Measurements from ENCODE around the gene PDGFD.

The PDGFD gene

DNA sequence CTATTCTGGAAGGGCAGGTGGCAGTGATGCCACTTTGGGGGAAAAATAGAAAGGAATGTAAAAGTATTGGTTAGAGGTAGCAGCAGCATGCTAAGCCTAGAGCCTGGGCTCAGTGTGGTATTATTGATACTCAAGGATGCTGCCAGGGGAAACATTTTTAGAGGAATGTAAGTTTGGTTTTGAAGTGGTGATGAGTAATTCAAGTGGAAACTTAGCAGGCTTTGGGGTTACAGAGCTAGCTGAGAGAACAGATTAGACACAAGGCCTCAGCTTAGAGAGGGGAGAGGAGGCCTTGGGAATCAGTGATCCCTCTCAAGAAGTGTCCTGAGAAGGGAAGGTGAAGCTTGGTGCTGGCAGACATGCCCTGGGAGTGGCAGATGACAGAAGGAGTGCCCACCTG lies 160.5 kb downstream of the PDGFD start:
- H3K4me3 ChIP-seq (replicated peaks in 1 of 2; ENCODE audit: low read depth in 2 of 2, low read length in 2 of 2) = no peak overlapping the region
- peak; percentile 10 to 43 for DNase-seq (ENCODE audit: low read depth in 2 of 2)
- TF ChIP-seq CTCF (IDR thresholded peaks at IDR 0.05; ENCODE audit: low read depth, low read length) = no peak

- no peak overlapping the region for H3K4me3 ChIP-seq (replicated peaks in 1 of 2; ENCODE audit: low read depth in 2 of 2, low read length in 2 of 2)
- peak; percentile 43 to 59 for DNase-seq (ENCODE audit: low read depth in 2 of 2)
- no peak for TF ChIP-seq CTCF (IDR thresholded peaks at IDR 0.05; ENCODE audit: low read depth, low read length)
These were observed 162.3 kb downstream of the PDGFD start for GRCh38 chr11:104001561-104002056.

- TF ChIP-seq CTCF (IDR thresholded peaks at IDR 0.05; ENCODE audit: low read depth, low read length) = no peak
- DNase-seq (ENCODE audit: low read depth in 2 of 2) = peak; percentile 23 to 92
- H3K4me3 ChIP-seq (replicated peaks in 1 of 2; ENCODE audit: low read depth in 2 of 2, low read length in 2 of 2) = no peak overlapping the region
These were observed 163.1 kb downstream of the PDGFD start for GRCh38 chr11:104000798-104001197.

GRCh38 chr11:103998826-103999508 lies 165.0 kb downstream of the PDGFD start:
- no peak for DNase-seq (ENCODE audit: low read depth in 2 of 2)
- TF ChIP-seq CTCF (IDR thresholded peaks at IDR 0.05; ENCODE audit: low read depth, low read length) = no peak
- H3K4me3 ChIP-seq (replicated peaks in 1 of 2; ENCODE audit: low read depth in 2 of 2, low read length in 2 of 2) = no peak overlapping the region

GRCh38 chr11:103997082-103997481 lies 166.9 kb downstream of the PDGFD start:
- TF ChIP-seq CTCF (IDR thresholded peaks at IDR 0.05; ENCODE audit: low read depth, low read length) = no peak
- no peak for DNase-seq (ENCODE audit: low read depth in 2 of 2)
- no peak overlapping the region for H3K4me3 ChIP-seq (replicated peaks in 1 of 2; ENCODE audit: low read depth in 2 of 2, low read length in 2 of 2)

DNA sequence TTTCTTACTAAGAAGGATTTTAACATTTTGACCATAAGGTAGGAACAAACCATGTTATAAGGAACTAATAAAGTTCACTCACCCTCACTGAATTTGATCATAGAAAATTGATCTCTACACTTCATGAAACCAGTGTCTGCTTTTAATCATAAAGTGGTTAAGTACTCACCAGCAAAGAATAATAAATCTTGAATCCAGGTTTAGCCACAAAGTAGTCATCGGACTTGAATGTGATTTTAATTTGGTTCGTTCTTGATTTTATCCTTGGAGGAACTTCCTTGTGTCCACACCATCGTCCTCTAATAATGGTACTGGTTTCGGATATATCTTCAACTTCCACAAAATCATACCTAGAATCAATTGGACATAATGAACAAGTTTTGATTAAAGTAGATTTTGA lies 168.1 kb downstream of the PDGFD start:
- no peak for TF ChIP-seq CTCF (IDR thresholded peaks at IDR 0.05; ENCODE audit: low read depth, low read length)
- H3K4me3 ChIP-seq (replicated peaks in 1 of 2; ENCODE audit: low read depth in 2 of 2, low read length in 2 of 2) = no peak overlapping the region
- no peak for DNase-seq (ENCODE audit: low read depth in 2 of 2)

DNA sequence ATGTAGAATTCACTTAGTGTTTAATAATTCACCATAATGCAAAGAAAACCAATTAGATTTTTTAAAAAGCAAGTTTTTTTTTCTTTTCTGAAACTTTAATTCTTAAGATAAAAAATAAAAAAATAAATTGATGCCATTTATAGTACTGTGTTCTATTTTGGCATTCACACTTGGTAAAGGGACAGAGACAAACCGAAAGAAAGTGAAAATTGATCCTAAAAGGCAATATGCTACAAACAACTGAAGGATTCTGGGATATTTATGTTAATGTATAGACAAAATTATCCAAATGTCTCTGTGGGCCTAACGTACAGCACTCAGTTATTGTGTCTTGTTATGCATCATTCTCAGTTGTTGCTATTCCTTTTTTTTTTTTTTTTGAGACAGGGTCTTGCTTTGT lies 169.4 kb downstream of the PDGFD start:
- no peak for DNase-seq (ENCODE audit: low read depth in 2 of 2)
- no peak for TF ChIP-seq CTCF (IDR thresholded peaks at IDR 0.05; ENCODE audit: low read depth, low read length)
- no peak overlapping the region for H3K4me3 ChIP-seq (replicated peaks in 1 of 2; ENCODE audit: low read depth in 2 of 2, low read length in 2 of 2)

All from cardiac fibroblast (primary cell).